SK-N-SH treated with all-trans-retinoic acid at 6 μM for 48 hours (cell line): ENCODE results near the gene CYP46A1.

Source experiments
- ARNTL ChIP-seq: fragments of 450-650 bp; formaldehyde crosslinking; IDR thresholded peaks from 2 replicates; pipeline ENCODE4 v1.5.0; 2020; ENCODE audit warnings: low read depth, mild to moderate bottlenecking, moderate library complexity, borderline replicate concordance
- BACH2 ChIP-seq: fragments of 250-450 bp; sonication (Bioruptor Pico); IDR thresholded peaks from 2 replicates; pipeline ENCODE4 v1.9.0; 2021; ENCODE audit warnings: mild to moderate bottlenecking, borderline replicate concordance
- ISL1 ChIP-seq: fragments of 250-450 bp; sonication (Bioruptor Pico); IDR thresholded peaks from 2 replicates; pipeline ENCODE4 v2.1.2; 2022; ENCODE audit warnings: mild to moderate bottlenecking, moderate library complexity
- OSR1 ChIP-seq: fragments of 250-450 bp; sonication (Bioruptor Pico); IDR thresholded peaks from 2 replicates; pipeline ENCODE4 v1.8.0; 2022; ENCODE audit warnings: moderate library complexity, mild to moderate bottlenecking, inconsistent platforms
- PATZ1 ChIP-seq: fragments of 250-450 bp; sonication (Bioruptor Pico); IDR thresholded peaks from 2 replicates; pipeline ENCODE4 v1.8.0; 2020; ENCODE audit warnings: mild to moderate bottlenecking, moderate library complexity, borderline replicate concordance
- TOX ChIP-seq: fragments of 250-450 bp; sonication (Bioruptor Pico); IDR thresholded peaks from 2 replicates; pipeline ENCODE4 v1.8.0; 2021; ENCODE audit warnings: mild to moderate bottlenecking, moderate library complexity, borderline replicate concordance
- ZFP3 ChIP-seq: fragments of 250-450 bp; sonication (Bioruptor Pico); IDR thresholded peaks from 2 replicates; pipeline ENCODE4 v1.5.0; 2020; ENCODE audit warnings: mild to moderate bottlenecking, moderate library complexity
- ZFP30 ChIP-seq: fragments of 450-650 bp; formaldehyde crosslinking; IDR thresholded peaks from 2 replicates; pipeline ENCODE4 v1.5.0; 2022; ENCODE audit warnings: mild to moderate bottlenecking, moderate library complexity
- TF ChIP-seq, protein P1 (sequence below): fragments of 250-450 bp; sonication (Bioruptor Pico); IDR thresholded peaks from 2 replicates; pipeline ENCODE4 v1.5.0; 2020; ENCODE audit warnings: mild to moderate bottlenecking, moderate library complexity
- TF ChIP-seq, protein P2 (sequence below): fragments of 250-450 bp; sonication (Bioruptor Pico); IDR thresholded peaks from 2 replicates; pipeline ENCODE4 v1.5.1; 2021; ENCODE audit warnings: mild to moderate bottlenecking, moderate library complexity
- TF ChIP-seq, protein P3 (sequence below): fragments of 250-450 bp; sonication (Bioruptor Pico); IDR thresholded peaks from 2 replicates; pipeline ENCODE4 v1.5.1; 2020; ENCODE audit warnings: low read depth, mild to moderate bottlenecking, moderate library complexity

GRCh38 chr14:99768381-99768780 is 84.3 kb downstream of the CYP46A1 start:
- TF ChIP-seq, protein P1, sequence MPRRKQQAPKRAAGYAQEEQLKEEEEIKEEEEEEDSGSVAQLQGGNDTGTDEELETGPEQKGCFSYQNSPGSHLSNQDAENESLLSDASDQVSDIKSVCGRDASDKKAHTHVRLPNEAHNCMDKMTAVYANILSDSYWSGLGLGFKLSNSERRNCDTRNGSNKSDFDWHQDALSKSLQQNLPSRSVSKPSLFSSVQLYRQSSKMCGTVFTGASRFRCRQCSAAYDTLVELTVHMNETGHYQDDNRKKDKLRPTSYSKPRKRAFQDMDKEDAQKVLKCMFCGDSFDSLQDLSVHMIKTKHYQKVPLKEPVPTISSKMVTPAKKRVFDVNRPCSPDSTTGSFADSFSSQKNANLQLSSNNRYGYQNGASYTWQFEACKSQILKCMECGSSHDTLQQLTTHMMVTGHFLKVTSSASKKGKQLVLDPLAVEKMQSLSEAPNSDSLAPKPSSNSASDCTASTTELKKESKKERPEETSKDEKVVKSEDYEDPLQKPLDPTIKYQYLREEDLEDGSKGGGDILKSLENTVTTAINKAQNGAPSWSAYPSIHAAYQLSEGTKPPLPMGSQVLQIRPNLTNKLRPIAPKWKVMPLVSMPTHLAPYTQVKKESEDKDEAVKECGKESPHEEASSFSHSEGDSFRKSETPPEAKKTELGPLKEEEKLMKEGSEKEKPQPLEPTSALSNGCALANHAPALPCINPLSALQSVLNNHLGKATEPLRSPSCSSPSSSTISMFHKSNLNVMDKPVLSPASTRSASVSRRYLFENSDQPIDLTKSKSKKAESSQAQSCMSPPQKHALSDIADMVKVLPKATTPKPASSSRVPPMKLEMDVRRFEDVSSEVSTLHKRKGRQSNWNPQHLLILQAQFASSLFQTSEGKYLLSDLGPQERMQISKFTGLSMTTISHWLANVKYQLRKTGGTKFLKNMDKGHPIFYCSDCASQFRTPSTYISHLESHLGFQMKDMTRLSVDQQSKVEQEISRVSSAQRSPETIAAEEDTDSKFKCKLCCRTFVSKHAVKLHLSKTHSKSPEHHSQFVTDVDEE: no peak
- TF ChIP-seq ARNTL (CRISPR knock-in tag) (no peak), PATZ1 (no peak), BACH2 (no peak), ISL1 (CRISPR knock-in tag) (no peak), ZFP30 (CRISPR knock-in tag) (no peak), ZFP3 (no peak), TOX (no peak), OSR1 (no peak)
- TF ChIP-seq, protein P2, sequence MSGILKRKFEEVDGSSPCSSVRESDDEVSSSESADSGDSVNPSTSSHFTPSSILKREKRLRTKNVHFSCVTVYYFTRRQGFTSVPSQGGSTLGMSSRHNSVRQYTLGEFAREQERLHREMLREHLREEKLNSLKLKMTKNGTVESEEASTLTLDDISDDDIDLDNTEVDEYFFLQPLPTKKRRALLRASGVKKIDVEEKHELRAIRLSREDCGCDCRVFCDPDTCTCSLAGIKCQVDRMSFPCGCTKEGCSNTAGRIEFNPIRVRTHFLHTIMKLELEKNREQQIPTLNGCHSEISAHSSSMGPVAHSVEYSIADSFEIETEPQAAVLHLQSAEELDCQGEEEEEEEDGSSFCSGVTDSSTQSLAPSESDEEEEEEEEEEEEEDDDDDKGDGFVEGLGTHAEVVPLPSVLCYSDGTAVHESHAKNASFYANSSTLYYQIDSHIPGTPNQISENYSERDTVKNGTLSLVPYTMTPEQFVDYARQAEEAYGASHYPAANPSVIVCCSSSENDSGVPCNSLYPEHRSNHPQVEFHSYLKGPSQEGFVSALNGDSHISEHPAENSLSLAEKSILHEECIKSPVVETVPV (CRISPR knock-in tag): no peak
- TF ChIP-seq, protein P3, sequence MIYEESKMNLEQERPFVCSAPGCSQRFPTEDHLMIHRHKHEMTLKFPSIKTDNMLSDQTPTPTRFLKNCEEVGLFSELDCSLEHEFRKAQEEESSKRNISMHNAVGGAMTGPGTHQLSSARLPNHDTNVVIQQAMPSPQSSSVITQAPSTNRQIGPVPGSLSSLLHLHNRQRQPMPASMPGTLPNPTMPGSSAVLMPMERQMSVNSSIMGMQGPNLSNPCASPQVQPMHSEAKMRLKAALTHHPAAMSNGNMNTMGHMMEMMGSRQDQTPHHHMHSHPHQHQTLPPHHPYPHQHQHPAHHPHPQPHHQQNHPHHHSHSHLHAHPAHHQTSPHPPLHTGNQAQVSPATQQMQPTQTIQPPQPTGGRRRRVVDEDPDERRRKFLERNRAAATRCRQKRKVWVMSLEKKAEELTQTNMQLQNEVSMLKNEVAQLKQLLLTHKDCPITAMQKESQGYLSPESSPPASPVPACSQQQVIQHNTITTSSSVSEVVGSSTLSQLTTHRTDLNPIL (CRISPR knock-in tag): no peak
